HG02840 (cell line): ENCODE results near the gene PROSER3.
"Not testable (repeated sequence)": the region's sequence is repeated elsewhere in the genome, so short reads cannot be mapped to it uniquely, and the experiment has no call there.

ENCODE experiments used
- ATAC-seq: cut with Tn5 transposase; IDR thresholded peaks from one replicate; pipeline ENCODE4 v1.9.1; 2021; ENCODE audit warnings: mild to moderate bottlenecking, moderate library complexity, moderate number of reproducible peaks; ENCODE audit not compliant: unreplicated experiment, low FRiP score

PROSER3 gene

GRCh38 chr19:35721374-35721773 lies 36.6 kb upstream of the PROSER3 start:
- ATAC-seq: no peak

DNA sequence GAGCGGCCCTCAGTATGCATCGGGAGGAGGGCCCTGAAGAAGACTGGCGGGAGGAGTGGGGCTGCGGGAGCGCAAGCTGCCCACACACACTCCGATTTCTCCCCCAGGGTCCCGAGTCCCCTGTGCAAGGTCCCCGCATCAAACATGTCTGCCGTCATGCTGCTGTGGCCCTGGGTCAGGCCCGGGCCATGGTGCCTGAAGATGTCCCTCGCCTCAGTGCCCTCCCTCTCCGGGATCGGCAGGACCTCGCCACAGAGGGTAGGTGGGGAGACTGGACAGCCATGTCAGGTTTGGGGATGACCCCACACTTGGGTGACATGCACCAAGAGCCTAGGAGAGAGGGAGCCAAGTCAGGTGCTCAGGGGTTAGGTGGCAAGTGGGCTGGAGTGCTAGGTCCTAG lies 35.5 kb upstream of the PROSER3 start:
- no peak for ATAC-seq

- no peak for ATAC-seq
Measured at GRCh38 chr19:35722897-35723296, 35.1 kb upstream of the PROSER3 start.

DNA sequence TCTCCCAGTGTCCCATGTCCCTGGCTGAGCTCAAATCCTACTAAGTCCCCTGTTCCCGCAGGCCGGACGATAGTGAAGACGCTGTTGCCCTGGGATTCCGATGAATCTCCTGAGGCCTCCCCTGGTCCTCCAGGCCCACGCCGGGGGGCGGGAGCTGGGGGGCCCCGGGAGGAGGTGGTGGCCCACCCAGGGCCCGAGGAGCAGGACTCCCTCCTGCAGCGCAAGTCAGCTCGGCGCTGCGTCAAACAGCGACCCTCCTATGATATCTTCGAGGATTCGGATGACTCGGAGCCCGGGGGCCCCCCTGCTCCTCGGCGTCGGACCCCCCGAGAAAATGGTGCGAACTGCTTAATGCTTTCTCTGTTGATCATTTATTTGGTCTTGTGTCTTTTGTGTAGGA lies 34.3 kb upstream of the PROSER3 start:
- no peak for ATAC-seq

DNA sequence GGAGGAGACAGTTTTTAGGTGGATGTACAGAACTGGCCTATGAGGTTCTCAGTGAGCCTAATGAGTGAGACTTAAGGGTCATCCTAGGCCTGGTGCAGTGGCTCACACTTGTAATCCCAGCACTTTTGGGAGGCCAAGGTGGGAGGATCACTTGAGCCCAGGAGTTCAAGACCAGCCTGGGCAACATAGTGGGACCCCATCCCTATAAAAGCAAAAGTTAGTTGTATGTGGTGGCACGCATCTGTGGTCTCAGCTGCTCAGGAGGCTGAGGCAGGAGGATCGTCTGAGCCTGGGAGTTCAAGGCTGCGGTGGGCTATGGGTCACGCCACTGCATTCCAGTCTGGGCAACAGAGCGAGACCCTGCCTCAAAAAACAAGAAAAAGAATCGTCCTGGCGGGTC lies 33.8 kb upstream of the PROSER3 start:
- not testable (repeated sequence) for ATAC-seq

DNA sequence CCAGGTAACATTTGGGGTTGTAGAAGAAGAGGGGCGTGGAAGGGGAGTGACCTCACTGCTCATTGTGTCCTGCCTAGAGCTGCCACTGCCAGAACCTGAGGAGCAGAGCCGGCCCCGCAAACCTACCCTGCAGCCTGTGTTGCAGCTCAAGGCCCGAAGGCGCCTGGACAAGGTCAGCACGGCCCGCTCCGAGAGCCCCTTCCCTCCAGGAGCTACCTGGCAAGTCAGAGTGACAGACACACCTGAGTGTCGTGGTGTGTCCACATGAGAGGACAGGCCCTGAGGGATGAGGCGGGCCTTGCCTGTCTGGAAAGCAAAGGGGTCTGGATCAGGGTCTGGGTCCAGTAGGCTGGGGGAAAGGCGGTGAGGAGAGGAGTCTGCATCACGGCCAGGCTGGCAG lies 33.4 kb upstream of the PROSER3 start:
- ATAC-seq: no peak

- no peak for ATAC-seq
Measured at GRCh38 chr19:35725216-35725861, 32.6 kb upstream of the PROSER3 start.

DNA sequence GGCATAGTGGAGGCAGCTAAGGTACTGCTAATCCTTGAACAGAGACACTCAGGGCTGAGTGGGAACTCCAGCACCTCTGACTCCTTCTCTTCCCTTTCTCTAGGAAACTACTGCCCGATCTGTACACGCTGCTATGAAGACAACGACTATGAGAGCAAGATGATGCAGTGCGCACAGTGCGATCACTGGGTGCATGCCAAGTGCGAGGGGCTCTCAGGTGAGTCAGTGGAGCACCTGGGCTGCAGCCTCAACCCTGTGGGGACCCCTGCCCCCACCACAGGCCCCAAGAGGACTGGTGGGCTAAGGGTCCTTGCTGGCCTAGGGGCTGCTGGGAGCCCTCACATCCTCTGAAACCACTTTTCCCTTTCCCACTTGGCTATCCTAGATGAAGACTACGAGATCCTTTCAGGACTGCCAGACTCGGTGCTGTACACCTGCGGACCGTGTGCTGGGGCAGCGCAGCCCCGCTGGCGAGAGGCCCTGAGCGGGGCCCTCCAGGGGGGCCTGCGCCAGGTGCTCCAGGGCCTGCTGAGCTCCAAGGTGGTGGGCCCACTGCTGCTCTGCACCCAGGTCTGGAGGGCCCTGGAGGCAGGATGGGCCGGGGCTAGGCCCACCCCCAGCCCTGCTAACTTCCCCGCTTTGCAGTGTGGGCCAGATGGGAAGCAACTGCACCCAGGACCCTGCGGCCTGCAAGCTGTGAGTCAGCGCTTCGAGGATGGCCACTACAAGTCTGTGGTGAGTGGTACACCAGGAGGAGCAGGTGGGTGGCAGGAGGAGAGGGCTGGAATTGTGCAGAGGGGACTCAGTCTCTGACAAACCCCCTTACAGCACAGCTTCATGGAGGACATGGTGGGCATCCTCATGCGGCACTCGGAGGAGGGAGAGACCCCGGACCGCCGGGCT lies 30.7 kb upstream of the PROSER3 start:
- no peak for ATAC-seq

GRCh38 chr19:35727956-35728706 lies 29.8 kb upstream of the PROSER3 start:
- no peak for ATAC-seq

DNA sequence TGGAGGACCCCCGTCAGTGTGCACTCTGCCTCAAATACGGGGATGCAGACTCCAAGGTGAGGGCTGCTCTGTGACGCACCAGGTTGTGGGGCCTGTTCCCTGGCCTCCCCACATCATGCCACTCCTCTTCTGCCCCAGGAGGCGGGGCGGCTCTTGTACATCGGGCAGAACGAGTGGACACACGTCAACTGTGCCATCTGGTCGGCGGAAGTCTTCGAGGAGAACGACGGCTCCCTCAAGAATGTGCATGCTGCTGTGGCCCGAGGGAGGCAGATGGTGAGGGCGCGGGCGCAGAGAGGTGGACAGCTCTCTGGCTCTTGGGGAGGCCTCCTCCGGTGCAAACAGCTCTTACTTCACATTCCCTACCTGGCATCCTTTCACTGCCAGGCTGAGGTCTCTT lies 29.0 kb upstream of the PROSER3 start:
- no peak for ATAC-seq

GRCh38 chr19:35729763-35730162 lies 28.2 kb upstream of the PROSER3 start:
- ATAC-seq: no peak

- ATAC-seq: no peak
Measured at GRCh38 chr19:35730326-35730725, 27.6 kb upstream of the PROSER3 start.

- ATAC-seq: no peak
Measured at GRCh38 chr19:35731353-35731752, 26.6 kb upstream of the PROSER3 start.

DNA sequence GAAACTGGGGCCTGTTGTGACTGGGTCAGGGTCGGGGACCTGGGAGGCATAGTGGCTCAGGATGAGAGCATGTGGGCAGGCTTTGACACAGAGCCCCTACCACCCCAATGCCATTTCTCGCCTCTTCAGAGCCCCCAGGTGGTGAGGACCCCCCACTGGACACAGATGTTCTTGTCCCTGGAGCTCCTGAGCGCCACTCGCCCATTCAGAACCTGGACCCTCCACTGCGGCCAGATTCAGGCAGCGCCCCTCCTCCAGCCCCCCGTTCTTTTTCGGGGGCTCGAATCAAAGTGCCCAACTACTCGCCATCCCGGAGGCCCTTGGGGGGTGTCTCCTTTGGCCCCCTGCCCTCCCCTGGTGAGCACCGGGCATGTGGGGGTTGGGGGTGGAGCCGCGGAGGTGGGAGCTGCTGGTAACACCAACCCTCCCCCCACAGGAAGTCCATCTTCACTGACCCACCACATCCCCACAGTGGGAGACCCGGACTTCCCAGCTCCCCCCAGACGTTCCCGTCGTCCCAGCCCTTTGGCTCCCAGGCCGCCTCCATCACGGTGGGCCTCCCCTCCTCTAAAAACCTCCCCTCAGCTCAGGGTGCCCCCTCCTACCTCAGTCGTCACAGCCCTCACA lies 26.1 kb upstream of the PROSER3 start:
- ATAC-seq: no peak

DNA sequence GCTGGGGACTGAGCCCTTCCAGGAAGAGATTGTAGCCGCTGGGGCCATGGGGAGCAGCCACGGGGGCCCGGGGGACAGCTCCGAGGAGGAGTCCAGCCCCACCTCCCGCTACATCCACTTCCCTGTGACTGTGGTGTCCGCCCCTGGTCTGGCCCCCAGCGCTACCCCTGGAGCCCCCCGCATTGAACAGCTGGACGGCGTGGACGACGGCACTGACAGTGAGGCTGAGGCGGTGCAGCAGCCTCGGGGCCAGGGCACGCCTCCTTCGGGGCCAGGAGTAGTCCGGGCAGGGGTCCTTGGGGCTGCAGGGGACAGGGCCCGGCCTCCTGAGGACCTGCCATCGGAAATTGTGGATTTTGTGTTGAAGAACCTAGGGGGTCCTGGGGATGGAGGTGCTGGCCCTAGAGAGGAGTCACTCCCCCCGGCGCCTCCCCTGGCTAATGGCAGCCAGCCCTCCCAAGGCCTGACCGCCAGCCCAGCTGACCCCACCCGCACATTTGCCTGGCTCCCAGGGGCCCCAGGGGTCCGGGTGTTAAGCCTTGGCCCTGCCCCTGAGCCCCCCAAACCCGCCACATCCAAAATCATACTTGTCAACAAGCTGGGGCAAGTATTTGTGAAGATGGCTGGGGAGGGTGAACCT lies 25.3 kb upstream of the PROSER3 start:
- no peak for ATAC-seq

DNA sequence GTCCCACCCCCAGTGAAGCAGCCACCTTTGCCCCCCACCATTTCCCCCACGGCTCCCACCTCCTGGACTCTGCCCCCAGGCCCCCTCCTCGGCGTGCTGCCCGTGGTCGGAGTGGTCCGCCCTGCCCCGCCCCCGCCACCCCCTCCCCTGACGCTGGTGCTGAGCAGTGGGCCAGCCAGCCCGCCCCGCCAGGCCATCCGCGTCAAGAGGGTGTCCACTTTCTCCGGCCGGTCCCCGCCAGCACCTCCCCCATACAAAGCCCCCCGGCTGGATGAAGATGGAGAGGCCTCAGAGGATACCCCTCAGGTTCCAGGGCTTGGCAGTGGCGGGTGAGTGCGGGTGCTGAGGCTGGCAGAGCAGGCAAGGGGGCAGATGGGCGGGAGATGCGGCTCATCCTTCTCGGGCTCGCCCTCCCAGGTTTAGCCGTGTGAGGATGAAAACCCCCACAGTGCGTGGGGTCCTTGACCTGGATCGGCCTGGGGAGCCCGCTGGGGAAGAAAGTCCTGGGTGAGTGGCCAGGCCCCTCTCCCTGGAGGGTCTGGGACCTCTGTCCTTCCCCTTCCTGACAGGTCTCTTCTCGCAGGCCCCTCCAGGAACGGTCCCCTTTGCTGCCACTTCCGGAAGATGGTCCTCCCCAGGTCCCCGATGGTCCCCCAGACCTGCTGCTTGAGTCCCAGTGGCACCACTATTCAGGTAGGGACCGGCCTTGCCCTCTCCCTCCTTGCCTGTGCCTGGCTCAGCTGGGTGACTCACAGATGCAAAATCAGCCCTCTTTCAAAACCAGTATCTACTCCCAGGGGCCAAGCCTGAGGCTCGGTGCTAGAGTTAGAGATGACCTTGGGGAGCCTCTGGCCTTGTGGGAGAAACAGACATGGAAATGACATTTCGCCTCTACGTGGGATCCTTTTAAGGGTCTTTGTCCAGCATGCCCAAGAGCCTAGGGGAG lies 24.5 kb upstream of the PROSER3 start:
- ATAC-seq: no peak

DNA sequence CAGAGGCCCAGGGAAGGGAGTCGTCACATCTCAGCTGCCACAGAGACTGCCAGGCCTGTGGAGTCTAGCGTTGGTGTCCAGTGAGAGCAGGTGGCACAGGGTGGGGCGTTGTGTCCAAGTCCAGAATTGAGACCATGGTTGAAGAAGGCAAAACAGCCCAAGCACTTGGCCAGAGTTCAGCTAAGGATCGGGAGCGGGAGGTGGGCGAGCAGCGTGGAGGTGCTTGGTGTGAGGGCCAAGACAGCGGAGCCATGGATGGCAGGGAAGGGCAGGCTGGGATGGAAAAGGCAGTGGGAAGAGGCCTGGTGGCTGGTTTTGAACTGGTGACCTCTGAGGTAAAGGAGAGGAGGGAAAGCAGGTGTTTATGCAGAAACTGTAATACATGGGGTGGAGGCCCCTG lies 23.7 kb upstream of the PROSER3 start:
- no peak for ATAC-seq

GRCh38 chr19:35734889-35735288 lies 23.1 kb upstream of the PROSER3 start:
- ATAC-seq: no peak
